SK-N-SH (cell line): ENCODE data around the gene EIF1B. TPM values are rescaled to one million over a fixed set of nuclear protein-coding genes. Genes with fewer than 3 reads are reported as not detected.

Experiments used
- CTCF ChIA-PET: fragments of 300-600, 350-600 bp; formaldehyde crosslinking; extraction: SDS; loops from one replicate; lab custom pipeline; 2021; lab: Yijun Ruan, JAX
- POLR2A ChIA-PET: fragments of 350-600 bp; sonication (Branson Sonifier 250); formaldehyde crosslinking; extraction: SDS; loops from one replicate; lab custom pipeline; 2020; ENCODE audit warnings: antibody characterized with exemption, inconsistent platforms; lab: Yijun Ruan, JAX
- DNase-seq: peaks from one replicate; pipeline ENCODE4 v3.0.0; 2012
- H2AFZ ChIP-seq: fragments of 200-600 bp; sonication (generic); 2 replicates; pipeline ENCODE4 v1.8.1; 2016; ENCODE audit warnings: antibody characterized with exemption, mild to moderate bottlenecking, low read depth
- H3F3A ChIP-seq: fragments of 200-600 bp; sonication (generic); replicated peaks from 2 replicates; pipeline ENCODE3; 2016; ENCODE audit warnings: antibody characterized with exemption, mild to moderate bottlenecking; ENCODE audit not compliant: insufficient read depth
- H3K27ac ChIP-seq, 2 experiments: fragments of 200-500 bp in 1 of 2; fragments of 200-600 bp in 1 of 2; sonication (Bioruptor generic) in 1 of 2; sonication (generic), shearing (Covaris generic) in 1 of 2; 2 replicates each; pipeline versions ENCODE4 v1.5.1 to v1.6.1; 2014 to 2016; ENCODE audit warnings: low read depth in 2 of 2, inconsistent platforms in 1 of 2, low read length in 1 of 2, mild to moderate bottlenecking in 1 of 2, mixed read lengths in 1 of 2
- H3K27me3 ChIP-seq: fragments of 200-600 bp; sonication (generic), shearing (Covaris generic); 2 replicates; pipeline ENCODE4 v1.6.1; 2016; ENCODE audit warnings: mixed run types; ENCODE audit not compliant: insufficient read depth
- H3K36me3 ChIP-seq, 2 experiments: fragments of 200-500 bp in 1 of 2; fragments of 200-600 bp in 1 of 2; sonication (Bioruptor generic) in 1 of 2; sonication (generic) in 1 of 2; replicated peaks in 1 of 2; 2 replicates each; pipeline versions ENCODE3 to v1.5.1; 2014 to 2016; ENCODE audit warnings: low read length in 1 of 2, mild to moderate bottlenecking in 1 of 2; ENCODE audit not compliant: insufficient read depth in 2 of 2, control insufficient read depth in 1 of 2
- H3K4me1 ChIP-seq, 2 experiments: fragments of 200-500 bp in 1 of 2; fragments of 200-600 bp in 1 of 2; sonication (Bioruptor generic) in 1 of 2; sonication (generic), shearing (Covaris generic) in 1 of 2; 2 replicates each; pipeline versions ENCODE4 v1.5.1 to v1.6.1; 2014 to 2016; ENCODE audit warnings: low read depth in 1 of 2, low read length in 1 of 2, mixed run types in 1 of 2; ENCODE audit not compliant: insufficient read depth in 2 of 2, control insufficient read depth in 1 of 2
- H3K4me2 ChIP-seq: fragments of 200-600 bp; sonication (generic), shearing (Covaris generic); 2 replicates; pipeline ENCODE4 v1.6.1; 2017; ENCODE audit warnings: mixed run types
- H3K4me3 ChIP-seq, 2 experiments: fragments of 200-500 bp in 1 of 2; fragments of 200-600 bp in 1 of 2; sonication (Bioruptor generic) in 1 of 2; sonication (generic), shearing (Covaris generic) in 1 of 2; 2 replicates each; pipeline versions ENCODE4 v1.5.1 to v1.8.1; 2014 to 2016; ENCODE audit warnings: low read depth in 2 of 2, inconsistent platforms in 1 of 2, low read length in 1 of 2, mild to moderate bottlenecking in 1 of 2, mixed read lengths in 1 of 2, moderate library complexity in 1 of 2
- H3K79me2 ChIP-seq: fragments of 200-600 bp; sonication (generic); 2 replicates; pipeline ENCODE4 v1.8.1; 2017; ENCODE audit warnings: mild to moderate bottlenecking; ENCODE audit not compliant: insufficient read depth
- H3K9ac ChIP-seq: fragments of 200-600 bp; sonication (generic); 2 replicates; pipeline ENCODE4 v1.6.1; 2017; ENCODE audit warnings: mixed run types
- H3K9me2 ChIP-seq: fragments of 200-600 bp; sonication (generic); 2 replicates; pipeline ENCODE4 v1.6.1; 2017; ENCODE audit warnings: mixed run types
- H3K9me3 ChIP-seq: fragments of 200-600 bp; sonication (generic); 2 replicates; pipeline ENCODE4 v1.6.1; 2017; ENCODE audit warnings: mixed run types, mild to moderate bottlenecking, moderate library complexity
- H4K20me1 ChIP-seq: fragments of 200-600 bp; sonication (generic); 2 replicates; pipeline ENCODE4 v1.6.1; 2017; ENCODE audit warnings: mild to moderate bottlenecking, mixed run types; ENCODE audit not compliant: insufficient read depth
- CHD2 ChIP-seq: fragments of 150-350 bp; IDR thresholded peaks from 2 replicates; pipeline ENCODE4 v1.6.1; 2018; ENCODE audit warnings: low read length; ENCODE audit not compliant: partially characterized antibody
- CTCF ChIP-seq: fragments of 200-600 bp; sonication (generic); IDR thresholded peaks from 2 replicates; pipeline ENCODE4 v1.6.1; 2017; ENCODE audit warnings: antibody characterized with exemption, mild to moderate bottlenecking, moderate library complexity
- EZH2phosphoT487 ChIP-seq: fragments of 200-600 bp; sonication (generic); IDR thresholded peaks from 2 replicates; pipeline ENCODE4 v1.6.1; 2017; ENCODE audit warnings: low read depth, mixed run types, mild to moderate bottlenecking, antibody characterized with exemption, moderate library complexity, borderline replicate concordance
- IRF3 ChIP-seq: fragments of 150-350 bp; IDR thresholded peaks from 2 replicates; pipeline ENCODE4 v1.6.1; 2016; ENCODE audit warnings: mild to moderate bottlenecking, low read depth, low read length
- RAD21 ChIP-seq: IDR thresholded peaks from 2 replicates; pipeline ENCODE4 v1.6.1; 2012; ENCODE audit warnings: mild to moderate bottlenecking, low read length
- REST ChIP-seq: IDR thresholded peaks from 2 replicates; pipeline ENCODE4 v1.6.1; 2012; ENCODE audit warnings: mild to moderate bottlenecking, low read depth, low read length, moderate library complexity
- SMC3 ChIP-seq: IDR thresholded peaks from 2 replicates; pipeline ENCODE4 v1.6.1; 2012; ENCODE audit warnings: low read depth, low read length, improper control_type of control experiment
- TAF1 ChIP-seq: IDR thresholded peaks from 2 replicates; pipeline ENCODE4 v1.6.1; 2012; ENCODE audit warnings: low read depth, mild to moderate bottlenecking, low read length, moderate library complexity, borderline replicate concordance
- WGBS: methylation state at CpG from one replicate; pipeline ENCODE4 v1.1.6; 2017; ENCODE audit warnings: low lambda C conversion rate; 5-methylcytosine and 5-hydroxymethylcytosine counted together
- polyA plus RNA-seq, 3 experiments: library from polyadenylated mRNA; depleted of rRNA; stranded (reverse); fragments of >200 nt; gene quantifications; 2 replicates each; pipeline ENCODE4 v1.2.3, GENCODE V29; 2012

Gene EIF1B
- polyA plus RNA-seq, 1 of the 3 experiments (the other 2 are of a cell fraction): 22.9 TPM

GRCh38 chr3:40313975-40314860 lies 4.7 kb downstream of the EIF1B start:
- H3K4me3 ChIP-seq: no peak overlapping the region
- H4K20me1 ChIP-seq: 0 out of 2 replicates have a peak, but pooled peaks cover 3% of the 10 kb centered on the region
- no peak overlapping the region for H3K27ac ChIP-seq
- no peak overlapping the region for H3K4me2 ChIP-seq
- peaks cover 26 to 30% of the 10 kb centered on the region in 2 experiments for H3K36me3 ChIP-seq
- no peak for DNase-seq
- H3K9me2 ChIP-seq: no peaks in the 10 kb centered on the region
- H2AFZ ChIP-seq: no peak overlapping the region
- ChIA-PET CTCF (interaction anchor here (0.7 to 13.0 kb wide), 5 partner anchors 14 to 135 kb away, joined by 3 to 289 read pairs (median 5); no protein-coding TSS in a partner anchor), POLR2A (no interaction called here)
- TF ChIP-seq REST: no peak
- TF ChIP-seq CHD2: no peak
- TF ChIP-seq EZH2phosphoT487: no peak
- no peaks in the 10 kb centered on the region for H3K27me3 ChIP-seq
- no peaks in the 10 kb centered on the region for H3K9me3 ChIP-seq
- 83% methylated on average over 8 of the region's 8 CpGs for WGBS
- H3K9ac ChIP-seq: no peak overlapping the region
- H3F3A ChIP-seq: peaks cover 12% of the 10 kb centered on the region
- H3K4me1 ChIP-seq: peaks cover 0 to 18% of the 10 kb centered on the region in 2 experiments; a peak in 3 of 4 replicates
- peaks cover 21% of the 10 kb centered on the region for H3K79me2 ChIP-seq

- no peak overlapping the region for H3K27ac ChIP-seq
- no peak overlapping the region for H2AFZ ChIP-seq
- peak; percentile 65 for DNase-seq
- no peaks in the 10 kb centered on the region for H3K9me3 ChIP-seq
- H3K79me2 ChIP-seq: no peaks in the 10 kb centered on the region; the same call in 1 of the 2 replicates
- WGBS: 10% methylated on average over 6 of the region's 6 CpGs
- H3K9ac ChIP-seq: no peak overlapping the region
- CTCF ChIA-PET: interaction anchor here (0.6 to 13.0 kb wide), 43 partner anchors 8 to 879 kb away, joined by 3 to 289 read pairs (median 4); no protein-coding TSS in a partner anchor
- peaks cover 14 to 17% of the 10 kb centered on the region in 2 experiments for H3K36me3 ChIP-seq
- H3K9me2 ChIP-seq: no peaks in the 10 kb centered on the region
- H3K4me3 ChIP-seq: no peak overlapping the region; a peak in 1 of 4 replicates
- H3K4me1 ChIP-seq: peaks cover 0 to 10% of the 10 kb centered on the region in 2 experiments; a peak in 2 of 4 replicates
- H4K20me1 ChIP-seq: no peaks in the 10 kb centered on the region
- POLR2A ChIA-PET: interaction anchor here (0.6 to 1.2 kb wide), 2 partner anchors 7 to 126 kb away, joined by 3 read pairs; no protein-coding TSS in a partner anchor
- H3K27me3 ChIP-seq: no peaks in the 10 kb centered on the region
- H3F3A ChIP-seq: peaks cover 12% of the 10 kb centered on the region
- TF ChIP-seq SMC3 (peak; percentile 86), RAD21 (peak; percentile 93), TAF1 (no peak), IRF3 (no peak), CTCF (peak; percentile 90)
- H3K4me2 ChIP-seq: no peak overlapping the region
These were observed 7.8 kb downstream of the EIF1B start for GRCh38 chr3:40317061-40317855.
